Pons (tissue), 1 donor: Measurements from ENCODE around the gene CXCR6.
"Not testable (repeated sequence)": the region's sequence is repeated elsewhere in the genome, so short reads cannot be mapped to it uniquely, and the experiment has no call there.

Source experiments
- DNase-seq: peaks from one replicate; pipeline ENCODE4 v3.0.0-alpha.2; 2016; ENCODE audit warnings: low spot score

CXCR6 gene

GRCh38 chr3:45988804-45989203 lies 45.5 kb downstream of the CXCR6 start:
- DNase-seq, result no peak

DNA sequence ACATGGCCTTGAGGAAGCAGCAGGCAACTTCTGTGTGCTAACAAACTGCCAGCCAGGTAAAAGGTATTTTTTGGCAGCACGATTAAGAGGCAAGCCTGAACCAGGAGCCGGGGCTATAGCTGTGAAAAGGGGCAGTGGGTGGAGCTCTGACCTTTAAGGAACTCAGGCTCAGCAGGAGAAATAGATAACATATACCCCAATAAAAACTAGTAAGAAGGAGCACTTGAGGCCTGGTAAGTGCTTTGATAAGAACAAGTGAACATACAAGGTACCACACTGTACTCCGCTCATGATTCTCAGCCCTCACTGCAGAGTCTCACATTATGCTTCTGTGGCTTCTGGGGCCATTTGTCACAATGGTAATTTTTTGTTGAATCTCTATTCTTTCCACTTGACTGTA lies 46.9 kb downstream of the CXCR6 start:
- no peak for DNase-seq

GRCh38 chr3:45991341-45991740 lies 48.1 kb downstream of the CXCR6 start:
- DNase-seq, result no peak

DNA sequence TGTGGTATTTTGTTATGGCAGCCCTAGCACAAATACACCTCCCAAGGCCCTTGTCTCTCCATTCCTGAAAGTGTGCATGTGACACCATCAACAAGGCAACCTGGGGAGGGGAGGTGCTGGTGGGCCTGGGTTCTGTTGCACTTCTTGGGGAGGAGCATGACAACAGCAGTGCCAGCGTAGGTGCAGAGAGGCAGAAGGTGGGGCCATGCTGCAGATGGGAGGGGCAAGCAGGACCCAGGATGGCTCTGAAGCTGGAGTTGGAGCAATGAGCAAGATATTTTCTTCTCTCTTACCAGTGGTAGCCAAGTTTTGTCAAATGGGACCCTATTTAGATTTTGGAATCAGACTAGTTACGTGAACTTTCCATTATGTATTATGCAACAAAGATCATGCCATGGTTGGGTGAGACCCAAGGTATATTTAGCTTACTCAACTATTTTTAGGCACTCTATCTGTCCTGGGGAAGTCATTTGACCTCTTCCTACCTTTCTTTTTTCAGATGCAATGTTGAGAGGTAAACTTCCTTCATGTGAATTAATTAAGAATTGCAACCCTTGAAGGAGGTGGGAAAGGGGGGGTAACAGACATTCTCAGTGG lies 49.0 kb downstream of the CXCR6 start:
- DNase-seq, result no peak

GRCh38 chr3:45992821-45993221 lies 49.6 kb downstream of the CXCR6 start:
- no peak for DNase-seq

GRCh38 chr3:45993421-45994027 lies 50.3 kb downstream of the CXCR6 start:
- DNase-seq, result no peak

GRCh38 chr3:45994419-45995235 lies 51.4 kb downstream of the CXCR6 start:
- no peak for DNase-seq

- peak; percentile 74 for DNase-seq
These were observed 52.2 kb downstream of the CXCR6 start, which contains the start of gene FYCO1 for GRCh38 chr3:45995236-45996192. FYCO1 (minus strand) TSS chr3:45995824; CDS start chr3:45984910, 10,914 bp downstream.

- not testable (repeated sequence) for DNase-seq
These were observed 54.2 kb downstream of the CXCR6 start for GRCh38 chr3:45997499-45997898.

DNA sequence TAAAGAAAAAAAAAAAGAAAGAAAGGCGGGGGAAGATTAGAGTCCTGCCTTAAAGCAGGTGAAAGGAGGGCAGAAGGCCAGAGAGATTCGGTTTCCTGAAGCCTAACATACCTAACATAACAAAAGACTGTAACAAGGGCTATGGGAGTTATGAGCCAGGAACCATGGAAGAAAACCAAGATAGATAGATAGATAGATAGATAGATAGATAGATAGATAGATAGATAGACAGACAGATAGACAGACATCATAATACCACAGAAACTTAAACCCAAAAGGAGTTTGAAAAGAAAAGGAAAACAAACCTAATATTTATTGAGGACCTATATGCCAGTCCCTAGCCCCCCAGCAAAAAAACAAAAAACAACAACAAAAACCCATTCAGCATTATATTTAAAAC lies 54.7 kb downstream of the CXCR6 start:
- DNase-seq, result no peak
